Fibroblast of the aortic adventitia (primary cell): ENCODE results near the gene MACROH2A1. TPM values are rescaled to one million over a fixed set of nuclear protein-coding genes. Genes with fewer than 3 reads are reported as not detected.

Experiments used
- DNase-seq: peaks from one replicate; pipeline ENCODE4 v3.0.0-alpha.2; 2010; ENCODE audit warnings: low read depth
- H3K4me3 ChIP-seq: 2 replicates; pipeline ENCODE4 v1.5.1; 2011; ENCODE audit warnings: low read depth, mild to moderate bottlenecking, control low read depth, low read length, moderate library complexity
- total RNA-seq: library from RNA; depleted of rRNA; stranded (reverse); fragments of >200 nt; gene quantifications from 2 replicates; pipeline ENCODE4 v1.2.3, GENCODE V29; 2012; ENCODE audit warnings: low replicate concordance
- TF ChIP-seq, protein P1 (sequence below): IDR thresholded peaks from 2 replicates; pipeline ENCODE4 v1.5.1; 2011; ENCODE audit warnings: mild to moderate bottlenecking, low read length, control low read depth, inconsistent platforms; ENCODE audit not compliant: insufficient read depth

MACROH2A1 gene
- total RNA-seq: 116 and 132 TPM in 2 replicates

DNA sequence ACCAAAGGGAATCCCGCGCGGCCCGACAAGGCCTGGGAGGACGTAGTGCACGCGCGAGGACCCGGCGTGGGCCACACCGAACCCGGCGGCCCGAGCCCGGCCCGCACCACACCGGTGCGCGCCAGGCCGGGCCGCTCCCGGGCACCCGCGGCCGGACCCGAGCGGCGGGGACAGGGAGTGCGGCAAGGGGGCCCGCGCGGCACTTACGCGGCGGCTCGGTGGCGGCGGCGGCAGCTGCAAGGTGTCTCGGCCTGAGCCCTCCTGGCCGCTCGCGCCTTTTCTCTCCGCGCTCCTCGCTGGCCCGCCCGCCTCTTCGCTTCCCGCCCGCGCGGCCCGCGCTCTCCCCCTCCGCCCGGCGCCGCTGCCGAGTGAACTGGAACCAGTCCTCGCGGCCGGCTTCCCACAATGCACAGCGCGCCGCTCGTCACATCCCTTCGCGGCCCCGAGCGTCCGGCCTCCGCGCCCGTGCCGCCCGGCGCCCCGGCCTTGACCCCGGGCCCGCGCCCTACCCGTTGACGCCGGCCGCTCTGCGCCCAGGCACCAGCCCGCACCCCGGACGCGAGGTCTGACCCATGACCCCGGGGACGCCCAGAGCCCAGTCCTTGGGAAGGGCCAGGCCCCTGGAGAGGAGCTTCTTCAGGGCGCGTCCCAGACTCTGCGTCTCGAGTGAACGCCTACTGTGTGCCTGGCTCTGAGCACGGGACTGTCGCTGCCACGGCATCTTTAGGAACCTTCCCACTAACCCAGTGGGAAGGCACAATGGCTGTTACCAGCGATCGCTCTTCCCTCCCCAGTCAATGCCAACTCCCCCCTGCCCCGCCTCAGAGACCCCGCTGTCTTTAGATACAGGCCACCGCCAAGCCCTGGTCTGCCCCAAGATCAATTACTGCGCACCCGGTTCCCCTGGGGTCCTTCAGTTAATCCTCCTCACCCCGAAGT, at the start of gene MACROH2A1:
MACROH2A1 (minus strand) TSS at position 377 of the 939 bp plus-strand sequence. CDS start 10,138 bp downstream, outside the sequence.
- TF ChIP-seq, protein P1, sequence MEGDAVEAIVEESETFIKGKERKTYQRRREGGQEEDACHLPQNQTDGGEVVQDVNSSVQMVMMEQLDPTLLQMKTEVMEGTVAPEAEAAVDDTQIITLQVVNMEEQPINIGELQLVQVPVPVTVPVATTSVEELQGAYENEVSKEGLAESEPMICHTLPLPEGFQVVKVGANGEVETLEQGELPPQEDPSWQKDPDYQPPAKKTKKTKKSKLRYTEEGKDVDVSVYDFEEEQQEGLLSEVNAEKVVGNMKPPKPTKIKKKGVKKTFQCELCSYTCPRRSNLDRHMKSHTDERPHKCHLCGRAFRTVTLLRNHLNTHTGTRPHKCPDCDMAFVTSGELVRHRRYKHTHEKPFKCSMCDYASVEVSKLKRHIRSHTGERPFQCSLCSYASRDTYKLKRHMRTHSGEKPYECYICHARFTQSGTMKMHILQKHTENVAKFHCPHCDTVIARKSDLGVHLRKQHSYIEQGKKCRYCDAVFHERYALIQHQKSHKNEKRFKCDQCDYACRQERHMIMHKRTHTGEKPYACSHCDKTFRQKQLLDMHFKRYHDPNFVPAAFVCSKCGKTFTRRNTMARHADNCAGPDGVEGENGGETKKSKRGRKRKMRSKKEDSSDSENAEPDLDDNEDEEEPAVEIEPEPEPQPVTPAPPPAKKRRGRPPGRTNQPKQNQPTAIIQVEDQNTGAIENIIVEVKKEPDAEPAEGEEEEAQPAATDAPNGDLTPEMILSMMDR: no peak
- DNase-seq: peak; percentile 76
- H3K4me3 ChIP-seq: peak within 1 kb of the TSS; percentile 78

DNA sequence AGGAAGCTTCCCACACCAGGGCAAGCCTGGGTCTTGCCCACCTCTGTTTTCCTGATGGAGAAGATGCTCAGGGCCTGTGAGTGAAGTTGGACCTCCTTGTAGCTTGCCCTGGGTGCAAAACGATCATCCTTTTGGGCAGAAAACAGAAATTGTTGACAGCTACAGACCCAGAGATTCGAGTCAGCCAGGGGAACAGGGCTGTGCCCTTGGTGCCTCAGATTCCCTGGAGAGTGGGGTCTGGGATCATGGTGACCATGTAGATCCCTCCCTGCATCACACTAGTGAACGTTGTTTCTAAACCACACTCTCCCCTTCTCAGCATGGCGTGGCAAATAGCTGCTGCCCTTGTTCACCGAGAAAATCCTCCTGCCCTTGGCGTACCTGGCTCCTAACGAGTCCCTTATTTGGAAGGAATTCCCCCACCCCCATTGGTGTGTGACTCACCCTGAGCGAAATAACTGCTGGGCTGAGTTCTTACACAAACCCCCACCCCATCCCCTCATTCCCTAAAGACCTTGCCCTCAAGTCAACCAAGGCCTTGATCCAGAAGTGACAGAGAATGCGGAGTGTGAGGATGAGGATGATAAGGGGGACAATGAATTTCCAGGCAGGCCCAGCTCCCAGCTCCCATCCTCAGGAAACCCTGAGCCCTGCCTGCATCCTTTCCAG, 49.2 kb upstream of the MACROH2A1 start:
- no peak for DNase-seq
- TF ChIP-seq, protein P1: no peak
- H3K4me3 ChIP-seq: no peak overlapping the region

DNA sequence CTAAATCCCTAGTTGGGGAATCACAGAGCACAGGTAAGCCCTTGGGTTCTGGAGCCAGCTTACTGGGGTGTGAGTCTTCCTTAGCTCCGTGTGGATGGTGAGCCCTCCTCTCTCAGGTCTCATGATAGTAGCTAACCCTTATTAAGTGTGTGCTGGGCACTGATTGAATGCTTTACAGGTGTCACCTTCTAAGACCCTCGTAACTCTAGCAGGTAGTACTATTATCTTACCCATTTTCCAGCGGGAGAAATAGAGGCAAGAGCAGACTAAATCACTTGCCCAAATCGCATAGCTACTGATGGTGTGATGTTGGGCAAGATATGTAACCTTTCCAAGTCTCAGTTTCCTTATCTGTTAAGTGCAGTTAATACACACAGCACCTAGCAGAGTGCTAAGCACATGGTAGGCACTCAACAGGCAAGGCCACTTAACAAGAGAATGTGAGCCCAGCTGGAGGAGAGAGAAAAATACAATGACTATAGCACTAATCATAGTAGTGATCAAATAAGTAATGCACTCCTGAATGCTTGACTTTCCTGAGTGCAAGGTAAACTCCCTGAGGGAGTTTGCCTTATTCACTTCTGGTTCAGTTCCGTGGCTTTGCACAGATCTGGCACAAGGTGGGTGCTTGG, 48.4 kb upstream of the MACROH2A1 start, which contains the start of gene DCANP1:
DCANP1 (minus strand) TSS at position 51 of the 632 bp plus-strand sequence. CDS start 240 bp downstream, outside the sequence.
- TF ChIP-seq, protein P1: no peak
- no peak within 1 kb of the TSS for H3K4me3 ChIP-seq
- no peak for DNase-seq

DNA sequence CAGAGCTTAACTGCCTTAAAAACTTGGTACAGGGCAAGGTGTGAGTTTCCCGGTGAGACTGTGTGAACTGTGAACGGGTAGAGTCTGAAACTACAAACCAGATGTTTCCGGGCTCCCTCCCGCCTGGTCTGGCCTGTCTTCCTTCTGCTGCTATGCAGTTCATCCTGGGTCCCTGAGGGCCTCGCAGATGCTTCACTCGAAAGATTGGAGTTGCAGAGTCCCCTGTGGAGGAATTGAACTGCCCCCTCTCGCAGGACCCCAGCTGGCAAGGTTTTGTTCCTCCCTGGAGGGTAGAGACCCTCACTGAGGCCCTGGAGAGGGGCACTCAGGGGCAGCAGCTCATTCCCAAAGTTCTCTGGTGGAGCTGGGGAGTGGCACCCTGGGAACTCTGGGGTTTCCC, 47.6 kb upstream of the MACROH2A1 start:
- TF ChIP-seq, protein P1: no peak
- no peak overlapping the region for H3K4me3 ChIP-seq
- no peak for DNase-seq

DNA sequence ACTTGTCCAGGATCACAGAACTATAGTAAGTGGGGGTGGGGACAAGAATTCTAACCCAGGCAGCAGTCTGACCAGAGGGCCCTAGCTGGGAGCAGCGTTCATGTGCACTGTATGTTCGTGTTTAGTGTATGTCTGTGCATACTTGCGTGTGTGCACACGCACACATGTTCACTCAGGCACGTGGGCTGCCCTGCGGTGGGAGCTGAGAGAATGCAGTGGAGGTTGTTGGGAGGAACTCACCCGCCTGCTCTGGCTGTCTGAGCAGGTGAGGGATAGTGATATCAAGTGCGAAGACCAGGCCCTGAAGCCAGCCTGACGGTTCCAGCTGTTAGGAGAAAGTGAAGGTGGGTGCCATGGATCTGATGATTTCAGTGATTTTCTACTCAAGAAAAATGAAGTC, 47.2 kb upstream of the MACROH2A1 start:
- TF ChIP-seq, protein P1: no peak
- no peak overlapping the region for H3K4me3 ChIP-seq
- DNase-seq: no peak

GRCh38 chr5:135445306-135445985, 46.4 kb upstream of the MACROH2A1 start:
- TF ChIP-seq, protein P1: no peak
- no peak overlapping the region for H3K4me3 ChIP-seq
- no peak for DNase-seq
